ENCODE results near the gene TMEM97.
A peak's percentile ranks its signal among the peaks of the same experiment; 100 is the strongest.
"Not testable (repeated sequence)": the region's sequence is repeated elsewhere in the genome, so short reads cannot be mapped to it uniquely, and the experiment has no call there.

TMEM97 gene

GRCh38 chr17:28334171-28334570 lies 15.2 kb downstream of the TMEM97 start:
- Histone ChIP-seq H3K36me3 (no peaks in the 10 kb centered on the region; the same call in 1 of the 2 replicates), H3K4me1 (no peaks in the 10 kb centered on the region), H3K9me3 (no peaks in the 10 kb centered on the region), H3K27me3 (no peaks in the 10 kb centered on the region), H3K4me3 (ENCODE audit: low read depth, low read length) (peak overlapping the region; percentile 82)
- DNase-seq: no peak
- no peak for TF ChIP-seq CTCF (IDR thresholded peaks at IDR 0.05; ENCODE audit: low read depth, low read length)

- no peaks in the 10 kb centered on the region for H3K9me3 ChIP-seq
- no peaks in the 10 kb centered on the region for H3K4me1 ChIP-seq
- peak overlapping the region; percentile 82 for H3K4me3 ChIP-seq (ENCODE audit: low read depth, low read length)
- H3K36me3 ChIP-seq: no peaks in the 10 kb centered on the region
- DNase-seq: no peak
- no peak for TF ChIP-seq CTCF (IDR thresholded peaks at IDR 0.05; ENCODE audit: low read depth, low read length)
- no peaks in the 10 kb centered on the region for H3K27me3 ChIP-seq
Observed at GRCh38 chr17:28334666-28335200, 15.7 kb downstream of the TMEM97 start.

GRCh38 chr17:28335201-28335958 lies 16.4 kb downstream of the TMEM97 start, which contains the start of the genes IFT20 and TNFAIP1:
IFT20 (minus strand) TSS chr17:28335472; CDS start chr17:28331985, 3,487 bp downstream.
TNFAIP1 (plus strand) TSS chr17:28335761; CDS start chr17:28339522, 3,761 bp downstream.
- Histone ChIP-seq H3K4me1 (no peaks in the 10 kb centered on the region), H3K27me3 (no peaks in the 10 kb centered on the region), H3K4me3 (ENCODE audit: low read depth, low read length) (peak within 1 kb of the TSS; percentile 83), H3K36me3 (no peaks in the 10 kb centered on the region), H3K9me3 (no peaks in the 10 kb centered on the region)
- TF ChIP-seq CTCF (IDR thresholded peaks at IDR 0.05; ENCODE audit: low read depth, low read length): no peak
- peak; percentile 96 for DNase-seq

GRCh38 chr17:28335959-28336871 lies 17.2 kb downstream of the TMEM97 start:
- DNase-seq: peak; percentile 30
- no peaks in the 10 kb centered on the region for H3K36me3 ChIP-seq

GRCh38 chr17:28338056-28338768 lies 19.2 kb downstream of the TMEM97 start:
- Histone ChIP-seq H3K27me3 (no peaks in the 10 kb centered on the region), H3K36me3 (no peaks in the 10 kb centered on the region), H3K9me3 (no peaks in the 10 kb centered on the region), H3K4me3 (ENCODE audit: low read depth, low read length) (no peak overlapping the region), H3K4me1 (no peaks in the 10 kb centered on the region)
- DNase-seq: no peak
- TF ChIP-seq CTCF (IDR thresholded peaks at IDR 0.05; ENCODE audit: low read depth, low read length): no peak

More at GRCh38 chr17:28335959-28336871, 17.2 kb downstream of the TMEM97 start:
- Histone ChIP-seq H3K9me3 (no peaks in the 10 kb centered on the region), H3K4me3 (ENCODE audit: low read depth, low read length) (peak overlapping the region; percentile 83), H3K4me1 (no peaks in the 10 kb centered on the region), H3K27me3 (no peaks in the 10 kb centered on the region)
- no peak for TF ChIP-seq CTCF (IDR thresholded peaks at IDR 0.05; ENCODE audit: low read depth, low read length)

- not testable (repeated sequence) for H3K4me3 ChIP-seq (ENCODE audit: low read depth, low read length); H3K4me1 ChIP-seq; DNase-seq; H3K27me3 ChIP-seq; H3K9me3 ChIP-seq; H3K36me3 ChIP-seq
Observed at GRCh38 chr17:28338769-28339212, 19.8 kb downstream of the TMEM97 start.

All from BE2C (cell line).